ENCODE data around the gene ATP13A4.

- TF ChIP-seq CTCF (IDR thresholded peaks at IDR 0.05): no peak
- no peak for TF ChIP-seq EZH2 (IDR thresholded peaks at IDR 0.05; ENCODE audit: borderline replicate concordance, insufficient read depth, low read depth, low read length, poor library complexity, severe bottlenecking)
These were observed 200.3 kb downstream of the ATP13A4 start for GRCh38 chr3:193354423-193354822.
